B cell (primary cell): ENCODE measurements around the gene RPL28. TPM values are rescaled to one million over a fixed set of nuclear protein-coding genes. Genes with fewer than 3 reads are reported as not detected.

Experiments
- ATAC-seq: fragments of 200-7000 bp; cut with Tn5 transposase; one replicate; pipeline ENCODE4 v1.10.0; 2021; ENCODE audit warnings: low read depth, mild to moderate bottlenecking, moderate number of reproducible peaks, moderate library complexity
- CTCF ChIA-PET: fragments of 350-600 bp; sonication (Branson Sonifier 250); formaldehyde crosslinking; loops from one replicate; lab custom pipeline; 2021; ENCODE audit warnings: antibody characterized with exemption, inconsistent platforms; lab: Charles Lee
- POLR2A ChIA-PET: fragments of 350-600 bp; sonication (Branson Sonifier 250); formaldehyde crosslinking; loops from one replicate; lab custom pipeline; 2021; ENCODE audit warnings: antibody characterized with exemption; lab: Charles Lee
- DNase-seq: peaks from one replicate; pipeline ENCODE4 v3.0.0; 2013
- H2AFZ ChIP-seq: 2 replicates; pipeline ENCODE4 v1.6.1; 2012; ENCODE audit warnings: mild to moderate bottlenecking, low read depth, low read length; ENCODE audit not compliant: insufficient read depth, poor library complexity, severe bottlenecking
- H3K27ac ChIP-seq, 2 donors: 1 replicate in 1 of 2; 2 replicates in 1 of 2; pipeline ENCODE4 v1.5.1; 2012 to 2013; ENCODE audit warnings: low read length in 2 of 2, mild to moderate bottlenecking in 2 of 2, moderate library complexity in 1 of 2
- H3K27me3 ChIP-seq, 4 experiments: fragments of 200-600 bp in 1 of 4; sonication (generic) in 1 of 4; replicated peaks in 1 of 4; 1 replicate in 2 of 4; 2 replicates in 2 of 4; pipeline versions ENCODE4 v1.6.1 to v1.7.0; 2013 to 2016; ENCODE audit warnings: low read length in 3 of 4, mild to moderate bottlenecking in 2 of 4, mixed read lengths in 1 of 4, moderate library complexity in 1 of 4; ENCODE audit not compliant: insufficient read depth in 4 of 4, control insufficient read depth in 3 of 4; ENCODE audit errors: control extremely low read depth in 1 of 4
- H3K36me3 ChIP-seq, 2 experiments: replicated peaks in 1 of 2; 1 replicate in 1 of 2; 2 replicates in 1 of 2; pipeline versions ENCODE4 v1.6.1 to v1.7.1; 2013; ENCODE audit warnings: low read length in 1 of 2; ENCODE audit not compliant: insufficient read depth in 2 of 2, control insufficient read depth in 1 of 2; ENCODE audit errors: control extremely low read depth in 1 of 2, extremely low read depth in 1 of 2
- H3K4me1 ChIP-seq, 2 donors: fragments of 200-600 bp in 1 of 2; sonication (generic) in 1 of 2; 1 replicate in 1 of 2; 2 replicates in 1 of 2; pipeline versions ENCODE4 v1.5.1 to v1.6.1; 2013 to 2017; ENCODE audit warnings: low read length in 2 of 2; ENCODE audit not compliant: control insufficient read depth in 2 of 2, insufficient read depth in 2 of 2
- H3K4me2 ChIP-seq: replicated peaks from 2 replicates; pipeline ENCODE3; 2012; ENCODE audit warnings: mild to moderate bottlenecking, low read depth, low read length; ENCODE audit not compliant: poor library complexity, severe bottlenecking
- H3K4me3 ChIP-seq, 5 experiments: fragments of 200-600 bp in 1 of 5; sonication (generic) in 1 of 5; 1 replicate in 3 of 5; 2 replicates in 2 of 5; pipeline versions ENCODE4 v1.5.1 to v1.7.0; 2011 to 2016; ENCODE audit warnings: low read length in 4 of 5, mild to moderate bottlenecking in 4 of 5, low read depth in 2 of 5, control low read depth in 1 of 5, moderate library complexity in 1 of 5; ENCODE audit not compliant: insufficient read depth in 1 of 5; ENCODE audit errors: control extremely low read depth in 1 of 5, extremely low read depth in 1 of 5
- H3K79me2 ChIP-seq: fragments of 200-600 bp; sonication (generic); one replicate; pipeline ENCODE4 v1.6.0; 2016; ENCODE audit warnings: low read length; ENCODE audit not compliant: control insufficient read depth, insufficient read depth
- H3K9ac ChIP-seq: fragments of 200-600 bp; sonication (generic); 2 replicates; pipeline ENCODE4 v1.6.1; 2017; ENCODE audit warnings: mild to moderate bottlenecking, low read length, moderate library complexity
- H3K9me3 ChIP-seq, 3 donors: one replicate each; pipeline versions ENCODE4 v1.6.1 to v1.7.1; 2013; ENCODE audit warnings: low read length in 2 of 3; ENCODE audit not compliant: control insufficient read depth in 2 of 3, insufficient read depth in 1 of 3; ENCODE audit errors: control extremely low read depth in 1 of 3
- H4K20me1 ChIP-seq: 2 replicates; pipeline ENCODE4 v1.6.0; 2012; ENCODE audit warnings: mild to moderate bottlenecking, low read length; ENCODE audit not compliant: insufficient read depth, control insufficient read depth, poor library complexity, severe bottlenecking
- H3K27ac Mint-ChIP-seq: one replicate; pipeline ENCODE4 v1.8.0; 2021; ENCODE audit warnings: mixed read lengths
- H3K27me3 Mint-ChIP-seq: one replicate; pipeline ENCODE4 v1.8.0; 2021; ENCODE audit warnings: mixed read lengths
- H3K4me1 Mint-ChIP-seq: one replicate; pipeline ENCODE4 v1.8.0; 2021; ENCODE audit warnings: mixed read lengths
- H3K4me3 Mint-ChIP-seq: one replicate; pipeline ENCODE4 v1.8.0; 2021; ENCODE audit warnings: mixed read lengths
- H3K9me3 Mint-ChIP-seq: one replicate; pipeline ENCODE4 v1.8.0; 2022; ENCODE audit warnings: mixed read lengths; ENCODE audit not compliant: insufficient read depth
- EZH2 ChIP-seq: IDR thresholded peaks from 2 replicates; pipeline ENCODE4 v1.6.1; 2012; ENCODE audit warnings: borderline replicate concordance, low read depth, mild to moderate bottlenecking, moderate library complexity, low read length; ENCODE audit not compliant: insufficient read depth, poor library complexity, severe bottlenecking
- WGBS: methylation state at CpG from one replicate; pipeline ENCODE4 v1.1.5; 2013; ENCODE audit warnings: missing lambda C conversion rate; ENCODE audit not compliant: insufficient coverage; 5-methylcytosine and 5-hydroxymethylcytosine counted together
- intact Hi-C: fragments of 100-400 bp; cut with micrococcal nuclease; formaldehyde crosslinking; loops from one replicate; pipeline ENCODE4 v1.10.0; 2022
- polyA plus RNA-seq: library from polyadenylated mRNA; depleted of rRNA; stranded (reverse); fragments of >200 nt; gene quantifications from 2 replicates; pipeline ENCODE4 v1.2.3, GENCODE V29; 2012
- total RNA-seq, 2 donors: library from RNA; stranded (reverse); fragments of 120-200 nt in 1 of 2; gene quantifications; 1 replicate in 1 of 2; 2 replicates in 1 of 2; pipeline versions ENCODE4 v1.2.3 to v1.2.4, GENCODE V29; 2013 to 2022
- TF ChIP-seq, protein P1 (sequence below): fragments of 200-600 bp; IDR thresholded peaks from one replicate; pipeline ENCODE4 v1.8.0; 2022; ENCODE audit warnings: antibody characterized with exemption, mild to moderate bottlenecking

The RPL28 gene
- total and polyA plus RNA-seq, 2 donors (not counting 1 experiment from before 2014, with no cell fraction given) = 2,578 to 4,661 TPM

DNA sequence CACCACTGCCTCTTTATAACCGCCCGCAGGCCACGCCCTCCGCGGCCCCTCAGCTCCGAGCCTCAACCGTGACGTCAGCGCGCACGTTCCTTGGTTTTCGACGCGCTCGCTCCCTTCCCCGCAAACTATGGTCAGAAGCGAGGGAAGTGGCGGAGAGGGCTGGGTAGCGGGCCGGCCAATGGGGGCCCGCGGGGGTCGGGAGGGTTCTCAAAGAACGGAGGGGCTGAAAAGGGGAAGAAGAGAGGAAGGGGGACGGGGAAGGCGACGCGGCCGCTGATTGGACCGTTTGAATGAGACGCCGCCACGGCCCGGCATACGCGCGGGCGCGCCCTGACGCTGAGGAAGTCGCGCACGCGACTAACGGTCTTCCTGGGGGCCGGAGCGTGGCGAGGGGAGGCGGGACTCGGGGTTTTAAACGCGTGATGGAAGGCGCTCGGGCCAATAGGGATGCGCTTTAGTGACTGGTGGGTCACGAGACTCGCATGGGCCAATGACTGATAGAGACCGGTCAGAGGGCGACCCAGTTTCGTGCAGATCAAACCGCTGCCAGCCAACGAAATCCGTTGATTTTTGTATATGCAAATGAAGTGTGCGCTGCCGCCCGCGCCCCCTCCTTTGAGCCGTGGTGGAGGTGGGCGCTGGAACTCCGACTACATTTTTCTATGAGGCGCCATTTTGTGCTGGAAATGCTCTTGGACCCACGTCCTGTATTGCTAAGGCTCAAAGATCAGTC is 22.2 kb downstream of the RPL28 start:
- Histone ChIP-seq H3K27ac (peak overlapping the region; percentile 99 to 100), H3K4me1 (peaks cover 11 to 25% of the 10 kb centered on the region in 2 donors), H3K9ac (peak overlapping the region; percentile 79), H3K27me3 (no peaks in the 10 kb centered on the region), H3K4me3 (peak overlapping the region; percentile 55 to 89 (median 77)), H3K79me2 (peaks cover 25% of the 10 kb centered on the region), H4K20me1 (peaks cover 5% of the 10 kb centered on the region), H3K36me3 (peaks cover 0 to 29% of the 10 kb centered on the region in 2 experiments), H3K9me3 (peaks cover 0 to 20% (median 3%) of the 10 kb centered on the region in 3 donors), H3K4me2 (peak overlapping the region; percentile 90), H2AFZ (peak overlapping the region; percentile 85)
- no peak for TF ChIP-seq EZH2
- TF ChIP-seq, protein P1, sequence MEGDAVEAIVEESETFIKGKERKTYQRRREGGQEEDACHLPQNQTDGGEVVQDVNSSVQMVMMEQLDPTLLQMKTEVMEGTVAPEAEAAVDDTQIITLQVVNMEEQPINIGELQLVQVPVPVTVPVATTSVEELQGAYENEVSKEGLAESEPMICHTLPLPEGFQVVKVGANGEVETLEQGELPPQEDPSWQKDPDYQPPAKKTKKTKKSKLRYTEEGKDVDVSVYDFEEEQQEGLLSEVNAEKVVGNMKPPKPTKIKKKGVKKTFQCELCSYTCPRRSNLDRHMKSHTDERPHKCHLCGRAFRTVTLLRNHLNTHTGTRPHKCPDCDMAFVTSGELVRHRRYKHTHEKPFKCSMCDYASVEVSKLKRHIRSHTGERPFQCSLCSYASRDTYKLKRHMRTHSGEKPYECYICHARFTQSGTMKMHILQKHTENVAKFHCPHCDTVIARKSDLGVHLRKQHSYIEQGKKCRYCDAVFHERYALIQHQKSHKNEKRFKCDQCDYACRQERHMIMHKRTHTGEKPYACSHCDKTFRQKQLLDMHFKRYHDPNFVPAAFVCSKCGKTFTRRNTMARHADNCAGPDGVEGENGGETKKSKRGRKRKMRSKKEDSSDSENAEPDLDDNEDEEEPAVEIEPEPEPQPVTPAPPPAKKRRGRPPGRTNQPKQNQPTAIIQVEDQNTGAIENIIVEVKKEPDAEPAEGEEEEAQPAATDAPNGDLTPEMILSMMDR = no peak
- Mint-ChIP-seq H3K9me3 (peaks cover 6% of the 10 kb centered on the region), H3K27ac (peak overlapping the region; percentile 99), H3K4me1 (peaks cover 32% of the 10 kb centered on the region), H3K4me3 (peak overlapping the region; percentile 98), H3K27me3 (no peaks in the 10 kb centered on the region)
- ATAC-seq = peak; percentile 83
- under 1% methylated on average over 69 of the region's 72 CpGs for WGBS
- intact Hi-C loops = loop anchor here (1.0 to 5.0 kb wide), 9 partner anchors 23 to 234 kb away; partner anchors contain the start of genes C19orf85, FIZ1, HSPBP1 and ISOC2
- CTCF ChIA-PET = interaction anchor here (0.6 to 1.9 kb wide), 6 partner anchors 8 to 267 kb away, joined by 3 to 6 read pairs (median 4); partner anchors contain the start of gene TMEM238
- DNase-seq = peak; percentile 100
- POLR2A ChIA-PET = interaction anchor here (0.6 to 2.3 kb wide), 15 partner anchors 15 to 290 kb away, joined by 3 to 21 read pairs (median 7); partner anchors contain the start of genes ISOC2, KMT5C, PPP1R12C and PPP6R1

DNA sequence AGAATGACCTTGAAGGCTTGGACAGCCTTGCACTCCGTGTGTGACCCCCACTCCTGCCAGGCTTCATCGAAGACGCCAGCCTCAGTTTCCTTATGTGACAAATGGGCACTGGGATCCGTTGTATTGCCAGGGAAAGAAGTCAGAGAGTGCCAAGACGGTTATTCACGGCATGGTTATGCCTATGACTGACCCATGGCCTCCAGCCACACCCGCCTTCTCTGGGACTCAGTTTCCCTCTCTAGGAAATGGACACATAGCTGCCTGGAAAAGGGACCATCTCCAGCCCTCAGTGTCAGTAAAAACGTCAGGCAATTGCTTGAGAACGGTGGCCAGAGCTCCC is 22.8 kb downstream of the RPL28 start:
- peaks cover 0 to 20% (median 3%) of the 10 kb centered on the region in 3 donors for H3K9me3 ChIP-seq
- H3K27me3 Mint-ChIP-seq = no peaks in the 10 kb centered on the region
- H3K4me3 ChIP-seq = peak overlapping the region; percentile 55 to 74 (median 69)
- peaks cover 6% of the 10 kb centered on the region for H3K9me3 Mint-ChIP-seq
- peak overlapping the region; percentile 66 for H3K9ac ChIP-seq
- H2AFZ ChIP-seq = peak overlapping the region; percentile 85
- peaks cover 32% of the 10 kb centered on the region for H3K4me1 Mint-ChIP-seq
- no peak for TF ChIP-seq EZH2
- TF ChIP-seq, protein P1 = no peak
- H3K79me2 ChIP-seq = peaks cover 22% of the 10 kb centered on the region
- H3K4me1 ChIP-seq = peaks cover 11 to 25% of the 10 kb centered on the region in 2 donors
- peaks cover 0 to 24% of the 10 kb centered on the region in 2 experiments for H3K36me3 ChIP-seq
- H3K27ac Mint-ChIP-seq = peak overlapping the region; percentile 99
- POLR2A ChIA-PET = interaction anchor here (1.2 to 2.3 kb wide), 3 partner anchors 53 to 216 kb away, joined by 3 to 11 read pairs (median 3); partner anchors contain the start of genes ISOC2, PPP6R1 and ZNF784
- CTCF ChIA-PET = interaction anchor here (0.6 to 1.9 kb wide), 6 partner anchors 10 to 267 kb away, joined by 3 to 6 read pairs (median 4); partner anchors contain the start of gene TMEM238
- peaks cover 5% of the 10 kb centered on the region for H4K20me1 ChIP-seq
- ATAC-seq (no peak), DNase-seq (no peak)
- 73% methylated on average over 9 of the region's 9 CpGs for WGBS
- H3K4me3 Mint-ChIP-seq = peak overlapping the region; percentile 98
- intact Hi-C loops = loop anchor here (1.0 to 5.0 kb wide), 9 partner anchors 23 to 234 kb away; partner anchors contain the start of genes C19orf85, FIZ1, HSPBP1 and ISOC2
- peak overlapping the region; percentile 99 to 100 for H3K27ac ChIP-seq
- H3K27me3 ChIP-seq = no peaks in the 10 kb centered on the region
- H3K4me2 ChIP-seq = peak overlapping the region; percentile 76
